Astrocyte (in vitro differentiated cells and primary cell): ENCODE results near the gene HPF1. TPM values are rescaled to one million over a fixed set of nuclear protein-coding genes. Genes with fewer than 3 reads are reported as not detected.

ENCODE experiments used
- DNase-seq: peaks from one replicate; pipeline ENCODE4 v3.0.0-alpha.2; 2010; ENCODE audit warnings: low read depth
- FAIRE-seq: peaks from 2 replicates; lab custom pipeline; 2011; peaks lifted over from hg19 to GRCh38; lab: Jason Lieb, UNC
- H2AFZ ChIP-seq: 2 replicates; pipeline ENCODE4 v1.6.0; 2012; ENCODE audit warnings: low read depth, low read length, inconsistent platforms
- H3K27ac ChIP-seq: 2 replicates; pipeline ENCODE4 v1.5.1; 2011; ENCODE audit warnings: low read depth, low read length, inconsistent platforms
- H3K27me3 ChIP-seq: 2 replicates; pipeline ENCODE4 v1.6.0; 2011; ENCODE audit warnings: low read length, inconsistent platforms; ENCODE audit not compliant: insufficient read depth
- H3K36me3 ChIP-seq: 2 replicates; pipeline ENCODE4 v1.5.1; 2011; ENCODE audit warnings: low read length, inconsistent platforms; ENCODE audit not compliant: insufficient read depth
- H3K4me1 ChIP-seq: 2 replicates; pipeline ENCODE4 v1.5.1; 2011; ENCODE audit warnings: low read length, inconsistent platforms; ENCODE audit not compliant: insufficient read depth
- H3K4me2 ChIP-seq: 2 replicates; pipeline ENCODE4 v1.6.0; 2012; ENCODE audit warnings: low read length, inconsistent platforms
- H3K4me3 ChIP-seq: 2 replicates; pipeline ENCODE4 v1.5.1; 2011; ENCODE audit warnings: low read depth, mild to moderate bottlenecking, low read length, inconsistent platforms; ENCODE audit not compliant: insufficient read depth
- H3K79me2 ChIP-seq: 2 replicates; pipeline ENCODE4 v1.6.0; 2012; ENCODE audit warnings: mild to moderate bottlenecking, low read length, inconsistent platforms; ENCODE audit not compliant: insufficient read depth
- H3K9ac ChIP-seq: 2 replicates; pipeline ENCODE4 v1.6.0; 2012; ENCODE audit warnings: mild to moderate bottlenecking, low read length, inconsistent platforms
- H3K9me3 ChIP-seq: 2 replicates; pipeline ENCODE4 v1.5.1; 2012; ENCODE audit warnings: low read depth, mild to moderate bottlenecking, low read length, inconsistent platforms; ENCODE audit not compliant: insufficient read depth
- H4K20me1 ChIP-seq: 2 replicates; pipeline ENCODE4 v1.6.0; 2012; ENCODE audit warnings: low read length, inconsistent platforms; ENCODE audit not compliant: insufficient read depth
- H3K27ac Mint-ChIP-seq: one replicate; pipeline ENCODE4 v1.8.0; 2021; ENCODE audit warnings: mild to moderate bottlenecking, mixed read lengths; ENCODE audit not compliant: unreplicated experiment
- H3K27me3 Mint-ChIP-seq: one replicate; pipeline ENCODE4 v1.8.0; 2021; ENCODE audit warnings: low read depth, mixed read lengths; ENCODE audit not compliant: unreplicated experiment
- H3K36me3 Mint-ChIP-seq: one replicate; pipeline ENCODE4 v1.8.0; 2021; ENCODE audit warnings: low read depth, mixed read lengths; ENCODE audit not compliant: unreplicated experiment
- H3K4me1 Mint-ChIP-seq: one replicate; pipeline ENCODE4 v1.8.0; 2021; ENCODE audit warnings: low read depth, mixed read lengths; ENCODE audit not compliant: unreplicated experiment
- H3K4me3 Mint-ChIP-seq: one replicate; pipeline ENCODE4 v1.8.0; 2021; ENCODE audit warnings: mild to moderate bottlenecking, moderate library complexity, mixed read lengths; ENCODE audit not compliant: unreplicated experiment
- H3K9me3 Mint-ChIP-seq: one replicate; pipeline ENCODE4 v1.8.0; 2021; ENCODE audit warnings: mild to moderate bottlenecking, mixed read lengths; ENCODE audit not compliant: unreplicated experiment
- EZH2 ChIP-seq: IDR thresholded peaks from 2 replicates; pipeline ENCODE4 v1.6.1; 2012; ENCODE audit warnings: mild to moderate bottlenecking, low read length, inconsistent platforms; ENCODE audit not compliant: insufficient read depth
- total RNA-seq: library from RNA; stranded (reverse); gene quantifications from 2 replicates; pipeline ENCODE4 v1.2.1, GENCODE V29; 2021
- TF ChIP-seq, protein P1 (sequence below): IDR thresholded peaks from 2 replicates; pipeline ENCODE4 v1.5.1; 2011; ENCODE audit warnings: low read depth, mild to moderate bottlenecking, inconsistent platforms, low read length, moderate library complexity; ENCODE audit not compliant: insufficient read depth

Gene HPF1
- total RNA-seq, 1 donor from 2014 or later, result 19.7 TPM

DNA sequence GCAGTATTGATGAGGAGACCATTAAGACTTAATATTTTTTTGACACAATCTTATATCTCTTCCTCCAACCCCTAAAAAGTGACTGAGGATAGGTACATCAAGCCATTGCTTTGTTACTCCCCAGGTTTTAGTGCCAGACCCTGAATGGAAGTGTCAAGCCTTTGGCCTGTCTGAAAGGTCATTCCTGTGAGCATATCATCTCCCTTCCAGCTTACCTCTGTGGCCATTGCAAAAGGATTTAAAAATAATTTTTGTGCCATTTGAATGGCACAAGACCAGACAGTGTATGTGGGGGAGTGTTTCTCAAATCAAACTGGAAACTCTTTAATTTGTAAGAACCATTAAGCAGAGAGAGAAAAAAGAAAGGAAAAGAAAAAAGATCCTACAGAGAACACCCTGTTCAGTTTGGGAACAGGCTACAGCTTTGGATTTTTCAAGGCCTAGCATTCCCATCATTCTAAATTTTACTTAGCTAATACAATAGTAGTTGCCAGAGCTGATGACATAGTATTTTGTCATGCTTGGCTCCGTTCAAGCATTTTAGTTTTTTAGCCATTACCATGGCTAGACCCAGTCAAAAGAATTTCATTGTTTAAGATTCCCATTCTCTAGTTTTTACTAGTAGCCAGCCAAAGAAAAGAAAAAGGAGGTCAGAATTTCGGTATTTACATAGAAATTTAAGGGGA is 49.6 kb downstream of the HPF1 start:
- no peaks in the 10 kb centered on the region for H3K27me3 ChIP-seq
- H3K4me1 ChIP-seq, result no peaks in the 10 kb centered on the region
- H3K4me3 ChIP-seq, result no peak overlapping the region
- no peak overlapping the region for H3K4me2 ChIP-seq
- H3K27ac ChIP-seq, result no peak overlapping the region
- DNase-seq, result peak; percentile 61
- H3K4me1 Mint-ChIP-seq, result peaks cover 3% of the 10 kb centered on the region
- H3K36me3 ChIP-seq, result no peaks in the 10 kb centered on the region
- peaks cover 4% of the 10 kb centered on the region for H3K36me3 Mint-ChIP-seq
- no peaks in the 10 kb centered on the region for H3K79me2 ChIP-seq
- no peak overlapping the region for H3K4me3 Mint-ChIP-seq
- H3K9me3 ChIP-seq, result no peaks in the 10 kb centered on the region
- H3K9me3 Mint-ChIP-seq, result no peaks in the 10 kb centered on the region
- H4K20me1 ChIP-seq, result no peaks in the 10 kb centered on the region
- H2AFZ ChIP-seq, result no peak overlapping the region
- no peaks in the 10 kb centered on the region for H3K27me3 Mint-ChIP-seq
- H3K9ac ChIP-seq, result no peak overlapping the region
- peak overlapping the region; percentile 27 for H3K27ac Mint-ChIP-seq
- TF ChIP-seq EZH2, result no peak
- TF ChIP-seq, protein P1, sequence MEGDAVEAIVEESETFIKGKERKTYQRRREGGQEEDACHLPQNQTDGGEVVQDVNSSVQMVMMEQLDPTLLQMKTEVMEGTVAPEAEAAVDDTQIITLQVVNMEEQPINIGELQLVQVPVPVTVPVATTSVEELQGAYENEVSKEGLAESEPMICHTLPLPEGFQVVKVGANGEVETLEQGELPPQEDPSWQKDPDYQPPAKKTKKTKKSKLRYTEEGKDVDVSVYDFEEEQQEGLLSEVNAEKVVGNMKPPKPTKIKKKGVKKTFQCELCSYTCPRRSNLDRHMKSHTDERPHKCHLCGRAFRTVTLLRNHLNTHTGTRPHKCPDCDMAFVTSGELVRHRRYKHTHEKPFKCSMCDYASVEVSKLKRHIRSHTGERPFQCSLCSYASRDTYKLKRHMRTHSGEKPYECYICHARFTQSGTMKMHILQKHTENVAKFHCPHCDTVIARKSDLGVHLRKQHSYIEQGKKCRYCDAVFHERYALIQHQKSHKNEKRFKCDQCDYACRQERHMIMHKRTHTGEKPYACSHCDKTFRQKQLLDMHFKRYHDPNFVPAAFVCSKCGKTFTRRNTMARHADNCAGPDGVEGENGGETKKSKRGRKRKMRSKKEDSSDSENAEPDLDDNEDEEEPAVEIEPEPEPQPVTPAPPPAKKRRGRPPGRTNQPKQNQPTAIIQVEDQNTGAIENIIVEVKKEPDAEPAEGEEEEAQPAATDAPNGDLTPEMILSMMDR, result no peak
- no peak for FAIRE-seq

DNA sequence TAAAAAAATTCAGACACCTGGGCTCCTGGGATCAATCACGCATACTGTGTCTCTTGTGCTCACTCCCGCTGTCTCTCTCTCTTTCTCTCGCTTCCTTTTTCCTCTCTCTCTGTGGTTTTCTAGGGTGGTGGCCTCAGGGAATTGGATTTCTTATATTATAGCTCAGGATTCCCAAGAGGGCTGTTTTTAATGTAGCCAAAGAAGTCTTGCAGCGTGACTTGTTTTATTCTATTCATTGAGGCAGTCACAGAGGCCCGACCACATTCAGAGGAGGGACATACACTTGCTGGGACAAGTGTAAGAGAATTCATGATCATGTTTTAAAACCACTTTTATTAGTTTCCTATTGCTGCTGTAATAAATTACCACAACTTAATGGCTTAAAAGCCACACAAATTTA is 59.4 kb downstream of the HPF1 start:
- H3K27me3 ChIP-seq, result no peaks in the 10 kb centered on the region
- FAIRE-seq (no peak), DNase-seq (no peak)
- no peak overlapping the region for H3K9ac ChIP-seq
- Mint-ChIP-seq H3K27ac (no peak overlapping the region), H3K27me3 (no peaks in the 10 kb centered on the region), H3K36me3 (peaks cover 21% of the 10 kb centered on the region), H3K4me1 (no peaks in the 10 kb centered on the region), H3K4me3 (no peak overlapping the region), H3K9me3 (peaks cover 1% of the 10 kb centered on the region)
- H3K36me3 ChIP-seq, result peaks cover 7% of the 10 kb centered on the region
- no peak overlapping the region for H3K4me3 ChIP-seq
- TF ChIP-seq, protein P1, result no peak
- TF ChIP-seq EZH2, result no peak
- H3K4me2 ChIP-seq, result no peak overlapping the region
- no peaks in the 10 kb centered on the region for H4K20me1 ChIP-seq
- no peaks in the 10 kb centered on the region for H3K79me2 ChIP-seq
- no peaks in the 10 kb centered on the region for H3K4me1 ChIP-seq
- no peak overlapping the region for H3K27ac ChIP-seq
- no peak overlapping the region for H2AFZ ChIP-seq
- H3K9me3 ChIP-seq, result no peaks in the 10 kb centered on the region

DNA sequence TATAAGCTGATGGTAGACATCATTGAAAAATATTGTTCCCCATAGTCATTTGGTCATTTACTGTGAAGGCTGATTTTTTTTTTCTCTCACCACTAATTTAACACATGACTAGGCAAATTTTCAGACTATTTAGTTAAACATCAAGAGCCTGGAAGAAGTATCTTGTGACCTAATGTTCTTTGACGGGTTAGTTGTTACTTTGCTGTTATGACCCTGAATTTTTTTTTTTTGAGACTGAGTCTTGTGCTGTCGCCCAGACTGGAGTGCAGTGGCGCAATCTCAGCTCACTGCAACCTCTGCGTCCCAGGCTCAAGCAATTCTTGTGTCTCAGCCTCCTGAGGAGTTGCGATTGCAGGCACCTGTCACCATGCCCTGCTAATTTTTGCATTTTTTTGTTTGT is 67.0 kb downstream of the HPF1 start:
- no peak overlapping the region for H3K4me3 Mint-ChIP-seq
- no peaks in the 10 kb centered on the region for H4K20me1 ChIP-seq
- TF ChIP-seq, protein P1, result no peak
- TF ChIP-seq EZH2, result no peak
- no peak overlapping the region for H3K4me2 ChIP-seq
- no peaks in the 10 kb centered on the region for H3K27me3 Mint-ChIP-seq
- no peak overlapping the region for H3K27ac Mint-ChIP-seq
- H3K4me3 ChIP-seq, result no peak overlapping the region
- H3K79me2 ChIP-seq, result no peaks in the 10 kb centered on the region
- peaks cover 8% of the 10 kb centered on the region for H3K36me3 Mint-ChIP-seq
- peaks cover 11% of the 10 kb centered on the region for H3K36me3 ChIP-seq
- H2AFZ ChIP-seq, result no peak overlapping the region
- no peaks in the 10 kb centered on the region for H3K9me3 ChIP-seq
- H3K27me3 ChIP-seq, result no peaks in the 10 kb centered on the region
- H3K9ac ChIP-seq, result no peak overlapping the region
- H3K9me3 Mint-ChIP-seq, result no peaks in the 10 kb centered on the region
- no peaks in the 10 kb centered on the region for H3K4me1 ChIP-seq
- no peak overlapping the region for H3K27ac ChIP-seq
- FAIRE-seq (no peak), DNase-seq (no peak)
- no peaks in the 10 kb centered on the region for H3K4me1 Mint-ChIP-seq
